Activated CD4-positive, alpha-beta T cell treated with anti-CD3 and anti-CD28 coated beads, Interleukin-2, amount 10 ng/mL, durations not matched to agents 24 days and 14 days (primary cell): ENCODE results near the gene AKAP14. TPM values are rescaled to one million over a fixed set of nuclear protein-coding genes. Genes with fewer than 3 reads are reported as not detected.
"Not testable (repeated sequence)": the region's sequence is repeated elsewhere in the genome, so short reads cannot be mapped to it uniquely, and the experiment has no call there.

ENCODE experiments used
- DNase-seq: peaks from one replicate; pipeline ENCODE4 v3.0.0; 2022
- H3K27ac Mint-ChIP-seq: one replicate; pipeline ENCODE4 v1.8.0; 2022; ENCODE audit warnings: mild to moderate bottlenecking, mixed read lengths
- H3K27me3 Mint-ChIP-seq: one replicate; pipeline ENCODE4 v1.8.0; 2022; ENCODE audit warnings: mixed read lengths
- H3K36me3 Mint-ChIP-seq: one replicate; pipeline ENCODE4 v1.8.0; 2022; ENCODE audit warnings: low read depth, mild to moderate bottlenecking, mixed read lengths
- H3K4me1 Mint-ChIP-seq: one replicate; pipeline ENCODE4 v1.8.0; 2021; ENCODE audit warnings: mixed read lengths
- H3K4me3 Mint-ChIP-seq: one replicate; pipeline ENCODE4 v1.8.0; 2022; ENCODE audit warnings: mild to moderate bottlenecking, moderate library complexity, mixed read lengths
- H3K9me3 Mint-ChIP-seq: one replicate; pipeline ENCODE4 v1.8.0; 2021; ENCODE audit warnings: mixed read lengths
- intact Hi-C: fragments of 100-400 bp; cut with micrococcal nuclease; formaldehyde crosslinking; loops from one replicate; pipeline ENCODE4 v1.15.1; 2023
- total RNA-seq: library from RNA; stranded (reverse); gene quantifications from 2 replicates; pipeline ENCODE4 v1.2.3, GENCODE V29; 2022

AKAP14 gene
- total RNA-seq, 1 donor from 2014 or later: not detected

- H3K9me3 Mint-ChIP-seq, H3K27ac Mint-ChIP-seq, H3K4me3 Mint-ChIP-seq, DNase-seq, intact Hi-C loops, H3K4me1 Mint-ChIP-seq, H3K27me3 Mint-ChIP-seq, H3K36me3 Mint-ChIP-seq: not testable (repeated sequence)
Measured at GRCh38 chrX:119890626-119891025, 5.1 kb upstream of the AKAP14 start.

- H3K27me3 Mint-ChIP-seq, H3K9me3 Mint-ChIP-seq, H3K4me3 Mint-ChIP-seq, intact Hi-C loops, DNase-seq, H3K27ac Mint-ChIP-seq, H3K36me3 Mint-ChIP-seq, H3K4me1 Mint-ChIP-seq: not testable (repeated sequence)
Measured at GRCh38 chrX:119891961-119892692, 3.6 kb upstream of the AKAP14 start.

- Mint-ChIP-seq H3K27ac (no peak overlapping the region), H3K27me3 (no peaks in the 10 kb centered on the region), H3K9me3 (no peaks in the 10 kb centered on the region), H3K4me1 (no peaks in the 10 kb centered on the region), H3K4me3 (no peak overlapping the region), H3K36me3 (no peaks in the 10 kb centered on the region)
- intact Hi-C loops: no loop called here
- DNase-seq: no peak
Measured at GRCh38 chrX:119899125-119899524, 3.4 kb downstream of the AKAP14 start.

GRCh38 chrX:119900976-119901375, 5.3 kb downstream of the AKAP14 start:
- intact Hi-C loops: no loop called here
- Mint-ChIP-seq H3K9me3 (no peaks in the 10 kb centered on the region), H3K4me3 (no peak overlapping the region), H3K36me3 (no peaks in the 10 kb centered on the region), H3K4me1 (no peaks in the 10 kb centered on the region), H3K27me3 (no peaks in the 10 kb centered on the region), H3K27ac (no peak overlapping the region)
- no peak for DNase-seq

- H3K27me3 Mint-ChIP-seq: no peaks in the 10 kb centered on the region
- no peak overlapping the region for H3K27ac Mint-ChIP-seq
- H3K4me3 Mint-ChIP-seq: no peak overlapping the region
- DNase-seq: no peak
- no peaks in the 10 kb centered on the region for H3K9me3 Mint-ChIP-seq
- H3K4me1 Mint-ChIP-seq: no peaks in the 10 kb centered on the region
- no peaks in the 10 kb centered on the region for H3K36me3 Mint-ChIP-seq
- intact Hi-C loops: no loop called here
Measured at GRCh38 chrX:119916310-119916709, 20.6 kb downstream of the AKAP14 start.

- H3K4me3 Mint-ChIP-seq: no peak overlapping the region
- H3K36me3 Mint-ChIP-seq: no peaks in the 10 kb centered on the region
- no peak overlapping the region for H3K27ac Mint-ChIP-seq
- DNase-seq: no peak
- H3K9me3 Mint-ChIP-seq: no peaks in the 10 kb centered on the region
- no peaks in the 10 kb centered on the region for H3K27me3 Mint-ChIP-seq
- no peaks in the 10 kb centered on the region for H3K4me1 Mint-ChIP-seq
- intact Hi-C loops: no loop called here
Measured at GRCh38 chrX:119917877-119918276, 22.2 kb downstream of the AKAP14 start.

- Mint-ChIP-seq H3K27ac (no peak overlapping the region), H3K4me1 (no peaks in the 10 kb centered on the region), H3K9me3 (no peaks in the 10 kb centered on the region), H3K36me3 (peaks cover 6% of the 10 kb centered on the region), H3K27me3 (no peaks in the 10 kb centered on the region), H3K4me3 (no peak overlapping the region)
- no peak for DNase-seq
- intact Hi-C loops: no loop called here
Measured at GRCh38 chrX:119919835-119920585, 24.3 kb downstream of the AKAP14 start.

- H3K27ac Mint-ChIP-seq, H3K4me3 Mint-ChIP-seq, H3K27me3 Mint-ChIP-seq, H3K4me1 Mint-ChIP-seq, DNase-seq, intact Hi-C loops, H3K9me3 Mint-ChIP-seq: not testable (repeated sequence)
- peaks cover 15% of the 10 kb centered on the region for H3K36me3 Mint-ChIP-seq
Measured at GRCh38 chrX:119922391-119922790, 26.7 kb downstream of the AKAP14 start.

GRCh38 chrX:119935215-119935874, 39.7 kb downstream of the AKAP14 start:
- Mint-ChIP-seq H3K36me3 (peaks cover 22% of the 10 kb centered on the region), H3K4me3 (no peak overlapping the region), H3K9me3 (no peaks in the 10 kb centered on the region), H3K4me1 (no peaks in the 10 kb centered on the region), H3K27ac (no peak overlapping the region), H3K27me3 (no peaks in the 10 kb centered on the region)
- intact Hi-C loops: no loop called here
- no peak for DNase-seq

GRCh38 chrX:119941336-119941735, 45.6 kb downstream of the AKAP14 start:
- no peak overlapping the region for H3K27ac Mint-ChIP-seq
- H3K4me1 Mint-ChIP-seq: peaks cover 14% of the 10 kb centered on the region
- H3K36me3 Mint-ChIP-seq: peaks cover 11% of the 10 kb centered on the region
- no peaks in the 10 kb centered on the region for H3K9me3 Mint-ChIP-seq
- H3K27me3 Mint-ChIP-seq: no peaks in the 10 kb centered on the region
- H3K4me3 Mint-ChIP-seq: peak overlapping the region; percentile 91
- no peak for DNase-seq
- intact Hi-C loops: loop anchor here (5.0 to 10.0 kb wide), 3 partner anchors 303 to 474 kb away; partner anchors contain the start of genes SLC25A5 and UBE2A

- DNase-seq: no peak
- Mint-ChIP-seq H3K36me3 (peaks cover 7% of the 10 kb centered on the region), H3K9me3 (no peaks in the 10 kb centered on the region), H3K4me1 (peaks cover 14% of the 10 kb centered on the region), H3K27me3 (no peaks in the 10 kb centered on the region), H3K27ac (peak overlapping the region; percentile 97), H3K4me3 (peak overlapping the region; percentile 91)
- intact Hi-C loops: loop anchor here (2.0 to 10.0 kb wide), 4 partner anchors 303 to 527 kb away; partner anchors contain the start of genes LAMP2, SLC25A5 and UBE2A
Measured at GRCh38 chrX:119942173-119942819, 46.6 kb downstream of the AKAP14 start.

- H3K4me3 Mint-ChIP-seq: peak overlapping the region; percentile 91
- intact Hi-C loops: loop anchor here (1.0 to 10.0 kb wide), 6 partner anchors 72 to 526 kb away; partner anchors contain the start of genes LAMP2, NDUFA1, RNF113A and RPL39
- DNase-seq: no peak
Measured at GRCh38 chrX:119942831-119943184, 47.1 kb downstream of the AKAP14 start.

GRCh38 chrX:119943185-119943988, 47.7 kb downstream of the AKAP14 start, which contains the start of gene NKAP:
NKAP (minus strand) TSS chrX:119943751; CDS start chrX:119943605, 146 bp downstream.
- Mint-ChIP-seq H3K27ac (peak within 1 kb of the TSS; percentile 97), H3K4me3 (peak within 1 kb of the TSS; percentile 91), H3K36me3 (peaks cover 4% of the 10 kb centered on the region), H3K9me3 (no peaks in the 10 kb centered on the region), H3K4me1 (peaks cover 14% of the 10 kb centered on the region), H3K27me3 (peaks cover 2% of the 10 kb centered on the region)
- intact Hi-C loops: loop anchor here (1.0 to 10.0 kb wide), 6 partner anchors 72 to 525 kb away; partner anchors contain the start of genes LAMP2, NDUFA1, RNF113A and RPL39
- peak; percentile 95 for DNase-seq

More at GRCh38 chrX:119942831-119943184, 47.1 kb downstream of the AKAP14 start:
- H3K36me3 Mint-ChIP-seq: peaks cover 5% of the 10 kb centered on the region
- no peaks in the 10 kb centered on the region for H3K9me3 Mint-ChIP-seq
- H3K27ac Mint-ChIP-seq: peak overlapping the region; percentile 97
- H3K27me3 Mint-ChIP-seq: no peaks in the 10 kb centered on the region
- H3K4me1 Mint-ChIP-seq: peaks cover 14% of the 10 kb centered on the region
